Activated B cell treated with CpG ODN at 0.5 μM for 24 hours (primary cell): ENCODE results near the gene SLC9C1. TPM values are rescaled to one million over a fixed set of nuclear protein-coding genes. Genes with fewer than 3 reads are reported as not detected.

Experiments used
- ATAC-seq: fragments of 200-7000 bp; cut with Tn5 transposase; one replicate; pipeline ENCODE4 v1.10.0; 2021; ENCODE audit warnings: low read depth, mild to moderate bottlenecking, moderate library complexity
- CTCF ChIA-PET: fragments of 350-600 bp; sonication (Branson Sonifier 250); formaldehyde crosslinking; loops from one replicate; lab custom pipeline; 2021; ENCODE audit warnings: antibody characterized with exemption; lab: Charles Lee
- POLR2A ChIA-PET: fragments of 350-600 bp; sonication (Branson Sonifier 250); formaldehyde crosslinking; loops from one replicate; lab custom pipeline; 2021; ENCODE audit warnings: antibody characterized with exemption; lab: Charles Lee
- DNase-seq: peaks from one replicate; pipeline ENCODE4 v3.0.0; 2022
- H3K27ac Mint-ChIP-seq: one replicate; pipeline ENCODE4 v1.8.0; 2020; ENCODE audit warnings: mixed read lengths
- H3K27me3 Mint-ChIP-seq: one replicate; pipeline ENCODE4 v1.8.0; 2021; ENCODE audit warnings: mixed read lengths
- H3K36me3 Mint-ChIP-seq: one replicate; pipeline ENCODE4 v1.8.0; 2021; ENCODE audit warnings: low read depth, mixed read lengths
- H3K4me1 Mint-ChIP-seq: one replicate; pipeline ENCODE4 v1.8.0; 2021; ENCODE audit warnings: mixed read lengths
- H3K4me3 Mint-ChIP-seq: one replicate; pipeline ENCODE4 v1.8.0; 2020; ENCODE audit warnings: mild to moderate bottlenecking, mixed read lengths
- H3K9me3 Mint-ChIP-seq: one replicate; pipeline ENCODE4 v1.8.0; 2020; ENCODE audit warnings: mixed read lengths
- intact Hi-C: fragments of 100-400 bp; cut with micrococcal nuclease; formaldehyde crosslinking; loops from one replicate; pipeline ENCODE4 v1.15.1; 2024
- total RNA-seq: library from RNA; stranded (reverse); gene quantifications from 2 replicates; pipeline ENCODE4 v1.2.3, GENCODE V29; 2022
- TF ChIP-seq, protein P1 (sequence below): fragments of 200-600 bp; IDR thresholded peaks from one replicate; pipeline ENCODE4 v1.8.0; 2022; ENCODE audit warnings: antibody characterized with exemption, mild to moderate bottlenecking

The SLC9C1 gene
- total RNA-seq, 1 donor from 2014 or later: 0.58 TPM

- H3K27me3 Mint-ChIP-seq: no peaks in the 10 kb centered on the region
- no peaks in the 10 kb centered on the region for H3K9me3 Mint-ChIP-seq
- TF ChIP-seq, protein P1, sequence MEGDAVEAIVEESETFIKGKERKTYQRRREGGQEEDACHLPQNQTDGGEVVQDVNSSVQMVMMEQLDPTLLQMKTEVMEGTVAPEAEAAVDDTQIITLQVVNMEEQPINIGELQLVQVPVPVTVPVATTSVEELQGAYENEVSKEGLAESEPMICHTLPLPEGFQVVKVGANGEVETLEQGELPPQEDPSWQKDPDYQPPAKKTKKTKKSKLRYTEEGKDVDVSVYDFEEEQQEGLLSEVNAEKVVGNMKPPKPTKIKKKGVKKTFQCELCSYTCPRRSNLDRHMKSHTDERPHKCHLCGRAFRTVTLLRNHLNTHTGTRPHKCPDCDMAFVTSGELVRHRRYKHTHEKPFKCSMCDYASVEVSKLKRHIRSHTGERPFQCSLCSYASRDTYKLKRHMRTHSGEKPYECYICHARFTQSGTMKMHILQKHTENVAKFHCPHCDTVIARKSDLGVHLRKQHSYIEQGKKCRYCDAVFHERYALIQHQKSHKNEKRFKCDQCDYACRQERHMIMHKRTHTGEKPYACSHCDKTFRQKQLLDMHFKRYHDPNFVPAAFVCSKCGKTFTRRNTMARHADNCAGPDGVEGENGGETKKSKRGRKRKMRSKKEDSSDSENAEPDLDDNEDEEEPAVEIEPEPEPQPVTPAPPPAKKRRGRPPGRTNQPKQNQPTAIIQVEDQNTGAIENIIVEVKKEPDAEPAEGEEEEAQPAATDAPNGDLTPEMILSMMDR: no peak
- ChIA-PET POLR2A (interaction anchor here (0.6 to 5.5 kb wide), 28 partner anchors 10 to 686 kb away, joined by 3 to 137 read pairs (median 5); partner anchors contain the start of genes ATG3, BTLA, GCSAM and SLC35A5), CTCF (interaction anchor here (0.6 to 3.7 kb wide), 15 partner anchors 10 to 223 kb away, joined by 3 to 15 read pairs (median 4); partner anchors contain the start of gene SLC9C1)
- peak overlapping the region; percentile 94 for H3K27ac Mint-ChIP-seq
- H3K4me3 Mint-ChIP-seq: peak overlapping the region; percentile 94
- DNase-seq: no peak
- H3K4me1 Mint-ChIP-seq: peaks cover 64% of the 10 kb centered on the region
- ATAC-seq: peak; percentile 42
- H3K36me3 Mint-ChIP-seq: peaks cover 34% of the 10 kb centered on the region
- intact Hi-C loops: loop anchor here (1.0 to 2.0 kb wide), 2 partner anchors 11 to 17 kb away; no protein-coding TSS in a partner anchor
Observed at GRCh38 chr3:112333381-112334317, 39.6 kb upstream of the SLC9C1 start.

GRCh38 chr3:112333002-112333380, 39.0 kb upstream of the SLC9C1 start, which contains the start of gene CD200:
Gene CD200, plus strand, starts transcription at chr3:112333156. Its CDS starts 57 bp downstream, at chr3:112333213.
- intact Hi-C loops: no loop called here
- H3K36me3 Mint-ChIP-seq: peaks cover 28% of the 10 kb centered on the region
- H3K9me3 Mint-ChIP-seq: no peaks in the 10 kb centered on the region
- ChIA-PET POLR2A (interaction anchor here (0.6 to 5.5 kb wide), 30 partner anchors 9 to 686 kb away, joined by 3 to 137 read pairs (median 4); partner anchors contain the start of genes ATG3, BTLA, GCSAM and SLC35A5), CTCF (interaction anchor here (0.6 to 3.7 kb wide), 12 partner anchors 9 to 221 kb away, joined by 3 to 15 read pairs (median 6); partner anchors contain the start of gene SLC9C1)
- peaks cover 59% of the 10 kb centered on the region for H3K4me1 Mint-ChIP-seq
- peak within 1 kb of the TSS; percentile 94 for H3K4me3 Mint-ChIP-seq
- DNase-seq (peak; percentile 45), ATAC-seq (peak; percentile 77)
- TF ChIP-seq, protein P1: no peak
- no peaks in the 10 kb centered on the region for H3K27me3 Mint-ChIP-seq
- H3K27ac Mint-ChIP-seq: peak within 1 kb of the TSS; percentile 94

DNA sequence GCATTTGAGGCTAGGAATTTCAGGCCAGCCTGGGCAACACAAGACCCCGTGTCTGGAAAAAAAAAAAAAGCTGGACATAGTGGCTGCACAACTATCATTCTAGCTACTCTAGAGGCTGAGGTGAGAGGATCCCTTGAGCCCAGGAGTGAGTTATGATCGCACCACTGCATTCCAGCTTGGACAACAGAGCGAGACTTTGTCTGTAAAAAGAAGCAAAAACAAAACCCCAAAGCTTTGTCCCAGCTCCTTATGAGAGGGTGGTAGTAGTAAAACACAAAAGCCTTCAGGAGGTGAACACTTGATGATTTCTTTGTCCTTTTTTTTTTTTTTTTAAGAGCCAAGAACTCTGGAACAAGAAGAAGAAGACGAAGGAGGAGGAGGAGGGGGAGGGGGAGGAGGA, 37.8 kb upstream of the SLC9C1 start:
- DNase-seq (no peak), ATAC-seq (no peak)
- ChIA-PET CTCF (interaction anchor here (2.3 kb wide), 1 partner anchor 187 kb away, joined by 9 read pairs; no protein-coding TSS in a partner anchor), POLR2A (interaction anchor here (0.6 to 5.5 kb wide), 13 partner anchors 19 to 206 kb away, joined by 3 to 137 read pairs (median 5); partner anchors contain the start of gene BTLA)
- Mint-ChIP-seq H3K36me3 (peaks cover 21% of the 10 kb centered on the region), H3K9me3 (no peaks in the 10 kb centered on the region), H3K27ac (peak overlapping the region; percentile 79), H3K4me3 (peak overlapping the region; percentile 77), H3K4me1 (peaks cover 54% of the 10 kb centered on the region), H3K27me3 (no peaks in the 10 kb centered on the region)
- TF ChIP-seq, protein P1: no peak
- intact Hi-C loops: no loop called here

DNA sequence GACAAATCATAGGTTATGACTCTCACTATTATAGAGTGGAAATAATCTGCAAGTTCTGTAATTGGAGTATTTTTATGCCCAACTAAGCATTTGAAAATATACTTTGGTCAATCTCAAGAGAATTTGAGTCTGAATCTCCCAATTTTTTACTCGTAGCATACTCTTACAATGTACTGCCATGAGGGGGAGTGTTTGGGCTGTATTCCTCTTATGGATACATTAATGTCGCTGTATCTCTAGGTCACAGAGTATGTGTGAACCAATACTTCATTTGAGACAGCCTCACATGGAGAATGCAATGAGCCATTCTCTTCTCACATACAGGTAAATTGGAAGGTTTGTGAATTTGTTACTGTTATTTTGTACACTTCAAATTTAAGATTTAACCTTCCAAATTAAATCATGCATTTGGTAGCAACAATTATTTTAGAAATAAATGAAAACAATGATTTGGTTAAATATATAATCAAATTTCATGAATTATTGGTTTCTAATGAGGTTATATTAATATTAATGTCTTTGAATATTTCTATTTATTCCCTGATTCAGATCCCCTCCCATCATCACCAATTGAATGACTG, 33.4 kb upstream of the SLC9C1 start:
- TF ChIP-seq, protein P1: no peak
- Mint-ChIP-seq H3K9me3 (no peaks in the 10 kb centered on the region), H3K4me1 (peaks cover 17% of the 10 kb centered on the region), H3K27me3 (no peaks in the 10 kb centered on the region), H3K36me3 (no peaks in the 10 kb centered on the region), H3K4me3 (no peak overlapping the region), H3K27ac (no peak overlapping the region)
- intact Hi-C loops: loop anchor here (1.0 to 5.0 kb wide), 8 partner anchors 34 to 315 kb away; partner anchors contain the start of genes CCDC80 and SLC35A5
- ChIA-PET POLR2A (interaction anchor here (0.7 to 2.0 kb wide), 2 partner anchors 167 to 170 kb away, joined by 3 to 7 read pairs; partner anchors contain the start of gene BTLA), CTCF (interaction anchor here (0.8 to 4.0 kb wide), 10 partner anchors 11 to 216 kb away, joined by 3 to 27 read pairs (median 6); partner anchors contain the start of gene SLC9C1)
- DNase-seq: no peak
- ATAC-seq: peak; percentile 100
